Measurements from ENCODE around the gene GADL1.

The GADL1 gene

GRCh38 chr3:30694148-30694547 is 200.3 kb downstream of the GADL1 start:
- no peak for DNase-seq (ENCODE audit: low read depth in 3 of 3)

- peak in 2 of 3 donors; percentile 16 to 19 for DNase-seq (ENCODE audit: low read depth in 3 of 3)
These were observed 200.9 kb downstream of the GADL1 start for GRCh38 chr3:30693470-30694120.

GRCh38 chr3:30692498-30693130 is 201.8 kb downstream of the GADL1 start:
- DNase-seq (ENCODE audit: low read depth in 3 of 3): no peak

- DNase-seq (ENCODE audit: low read depth in 3 of 3): no peak
These were observed 202.5 kb downstream of the GADL1 start for GRCh38 chr3:30691944-30692343.

GRCh38 chr3:30691249-30691880 is 203.1 kb downstream of the GADL1 start:
- no peak for DNase-seq (ENCODE audit: low read depth in 3 of 3)

GRCh38 chr3:30690199-30690598 is 204.3 kb downstream of the GADL1 start:
- DNase-seq (ENCODE audit: low read depth in 3 of 3): no peak

- no peak for DNase-seq (ENCODE audit: low read depth in 3 of 3)
These were observed 205.5 kb downstream of the GADL1 start for GRCh38 chr3:30688776-30689641.

- no peak for DNase-seq (ENCODE audit: low read depth in 3 of 3)
These were observed 206.4 kb downstream of the GADL1 start for GRCh38 chr3:30687930-30688570.

- no peak for DNase-seq (ENCODE audit: low read depth in 3 of 3)
These were observed 207.7 kb downstream of the GADL1 start for GRCh38 chr3:30686799-30687198.

GRCh38 chr3:30686176-30686575 is 208.3 kb downstream of the GADL1 start:
- no peak for DNase-seq (ENCODE audit: low read depth in 3 of 3)

GRCh38 chr3:30685267-30685667 is 209.2 kb downstream of the GADL1 start:
- DNase-seq (ENCODE audit: low read depth in 3 of 3): no peak

- DNase-seq (ENCODE audit: low read depth in 3 of 3): no peak
These were observed 210.1 kb downstream of the GADL1 start for GRCh38 chr3:30684356-30684755.

GRCh38 chr3:30683769-30684168 is 210.7 kb downstream of the GADL1 start:
- DNase-seq (ENCODE audit: low read depth in 3 of 3): no peak

GRCh38 chr3:30682434-30683155 is 211.9 kb downstream of the GADL1 start:
- DNase-seq (ENCODE audit: low read depth in 3 of 3): no peak

GRCh38 chr3:30681649-30682211 is 212.7 kb downstream of the GADL1 start:
- DNase-seq (ENCODE audit: low read depth in 3 of 3): no peak

- DNase-seq (ENCODE audit: low read depth in 3 of 3): no peak
These were observed 213.4 kb downstream of the GADL1 start for GRCh38 chr3:30680789-30681648.

- DNase-seq (ENCODE audit: low read depth in 3 of 3): no peak
These were observed 215.4 kb downstream of the GADL1 start for GRCh38 chr3:30679045-30679444.

GRCh38 chr3:30677347-30677685 is 217.1 kb downstream of the GADL1 start:
- DNase-seq (ENCODE audit: low read depth in 3 of 3): no peak

GRCh38 chr3:30676424-30677346 is 217.8 kb downstream of the GADL1 start:
- no peak for DNase-seq (ENCODE audit: low read depth in 3 of 3)

All from stimulated activated CD4-positive, alpha-beta T cell treated with anti-CD3 and anti-CD28 coated beads, TNF-alpha, amount 100 ng/mL, for 48 hours (primary cell).